ENCODE measurements around the gene RIC8A. TPM values are rescaled to one million over a fixed set of nuclear protein-coding genes. Genes with fewer than 3 reads are reported as not detected.

Gene RIC8A
- total and polyA plus RNA-seq, 2 donors: 54.7 to 59.1 TPM

DNA sequence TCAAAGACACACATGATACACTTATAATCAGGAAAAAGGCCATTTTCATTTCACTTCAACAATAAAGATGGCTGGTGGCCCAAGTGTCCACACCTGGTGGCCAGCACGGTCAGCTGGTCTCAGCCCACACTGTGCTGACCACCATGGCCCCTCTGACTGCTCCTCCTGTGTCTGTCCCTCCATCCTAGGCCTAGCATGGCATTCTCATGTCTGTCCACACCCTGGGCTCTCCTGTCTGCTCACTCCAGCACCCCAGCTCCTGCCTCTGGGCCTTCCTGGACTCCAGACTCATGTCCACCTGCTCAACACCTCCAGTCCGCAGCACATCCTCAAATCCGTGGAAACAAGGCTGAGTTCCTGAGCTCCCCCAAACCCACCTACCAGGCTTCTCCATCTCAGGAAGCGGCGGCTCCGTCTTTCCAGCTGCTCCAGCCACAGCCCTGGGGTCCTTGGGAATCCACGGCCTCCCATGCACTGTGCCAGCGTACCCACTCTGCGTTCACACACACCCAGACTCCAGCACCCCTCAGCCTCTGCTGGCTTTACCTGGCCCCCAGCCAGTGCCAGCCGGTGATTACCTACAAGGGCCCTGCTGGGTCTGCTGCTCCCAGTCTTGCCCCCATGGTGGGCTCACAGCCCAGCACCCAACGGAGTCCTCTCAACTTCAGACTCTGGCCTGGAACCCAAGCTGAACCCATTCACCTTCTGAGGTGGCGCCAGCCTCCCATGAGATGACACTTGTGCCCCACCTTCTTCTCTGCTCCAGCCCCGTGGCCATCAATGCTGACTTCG, 14.7 kb downstream of the RIC8A start:
- H3K27me3 ChIP-seq (ENCODE audit: control insufficient read depth in 2 of 2, insufficient read depth in 1 of 2, low read length in 1 of 2): no peaks in the 10 kb centered on the region

DNA sequence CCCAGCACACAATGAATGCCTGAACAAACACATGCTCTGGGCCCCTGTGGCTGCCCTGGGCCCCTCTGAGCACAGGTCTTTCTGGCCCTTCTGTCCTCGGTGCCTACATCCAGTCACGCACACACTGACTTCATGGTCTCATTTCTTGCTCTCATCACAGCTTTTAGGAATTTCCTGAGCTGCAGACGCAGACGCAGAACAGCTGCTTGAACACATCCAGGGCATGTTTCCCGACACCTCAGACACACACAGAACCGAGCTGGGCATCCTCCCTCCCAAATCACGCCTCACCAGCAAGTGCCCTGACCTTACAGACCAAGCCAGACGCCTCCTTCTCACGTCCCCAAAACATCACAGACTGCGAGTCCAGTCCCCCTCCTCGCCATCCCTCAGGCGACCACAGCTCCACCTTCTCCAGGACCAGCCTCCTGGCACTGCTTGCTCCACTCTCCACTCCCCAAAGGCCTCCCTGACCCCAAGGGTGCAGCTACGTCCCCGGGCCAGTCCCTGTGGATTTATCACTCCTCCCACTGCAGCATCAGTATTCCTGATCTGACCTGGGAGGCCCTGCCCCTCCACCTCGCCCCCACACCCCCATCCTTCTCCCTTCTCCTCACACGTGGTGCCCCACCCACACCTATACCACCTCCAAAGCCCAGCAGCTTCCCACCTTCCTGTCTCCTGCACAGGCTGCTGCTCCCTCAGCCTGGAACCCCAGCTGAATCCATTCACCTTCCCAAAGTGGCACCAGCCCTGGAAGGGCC, 15.7 kb downstream of the RIC8A start:
- no peaks in the 10 kb centered on the region for H3K27me3 ChIP-seq (ENCODE audit: control insufficient read depth in 2 of 2, insufficient read depth in 1 of 2, low read length in 1 of 2)
- no peak overlapping the region for H3K4me3 ChIP-seq (ENCODE audit: low read length in 2 of 2)
- no peak for DNase-seq (ENCODE audit: low read depth in 6 of 9, low spot score in 9 of 9)
- H3K9me3 ChIP-seq (ENCODE audit: control insufficient read depth in 2 of 2, insufficient read depth in 1 of 2, low read length in 1 of 2): no peaks in the 10 kb centered on the region
- 95% methylated on average over 16 of the region's 16 CpGs for WGBS
- H3K36me3 ChIP-seq (ENCODE audit: control insufficient read depth in 2 of 2, insufficient read depth in 2 of 2, low read length in 1 of 2): peaks cover 0 to 15% of the 10 kb centered on the region in 2 donors
- H3K27ac ChIP-seq (ENCODE audit: low read depth in 1 of 2, low read length in 1 of 2): no peak overlapping the region
- no peaks in the 10 kb centered on the region for H3K4me1 ChIP-seq (ENCODE audit: control insufficient read depth in 2 of 2, insufficient read depth in 2 of 2, low read length in 2 of 2)

More for the DNA sequence above, 14.7 kb downstream of the RIC8A start:
- no peak for DNase-seq (ENCODE audit: low read depth in 6 of 9, low spot score in 9 of 9)
- Histone ChIP-seq H3K27ac (ENCODE audit: low read depth in 1 of 2, low read length in 1 of 2) (no peak overlapping the region), H3K9me3 (ENCODE audit: control insufficient read depth in 2 of 2, insufficient read depth in 1 of 2, low read length in 1 of 2) (no peaks in the 10 kb centered on the region), H3K4me3 (ENCODE audit: low read length in 2 of 2) (no peak overlapping the region), H3K36me3 (ENCODE audit: control insufficient read depth in 2 of 2, insufficient read depth in 2 of 2, low read length in 1 of 2) (peaks cover 0 to 15% of the 10 kb centered on the region in 2 donors), H3K4me1 (ENCODE audit: control insufficient read depth in 2 of 2, insufficient read depth in 2 of 2, low read length in 2 of 2) (no peaks in the 10 kb centered on the region)
- 97% methylated on average over 14 of the region's 14 CpGs for WGBS

DNA sequence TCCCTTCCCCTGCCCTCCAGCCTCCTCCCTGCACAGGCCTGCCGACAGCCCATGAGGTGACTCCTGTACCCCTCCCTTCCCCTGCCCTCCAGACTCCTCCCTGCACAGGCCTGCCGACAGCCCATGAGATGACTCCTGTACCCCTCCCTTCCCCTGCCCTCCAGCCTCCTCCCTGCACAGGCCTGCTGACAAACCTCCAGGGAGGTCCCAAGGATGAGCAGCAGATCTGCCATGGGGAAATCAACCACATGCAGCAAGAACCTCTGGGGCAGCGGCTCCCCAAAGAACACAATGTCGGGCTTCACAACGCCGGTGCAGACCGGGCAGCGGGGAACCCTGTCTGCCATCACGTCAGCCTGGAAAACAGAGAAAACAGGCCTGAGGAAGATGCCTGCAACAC, 16.4 kb downstream of the RIC8A start:
- H3K27me3 ChIP-seq (ENCODE audit: control insufficient read depth in 2 of 2, insufficient read depth in 1 of 2, low read length in 1 of 2): no peaks in the 10 kb centered on the region
- WGBS: 92% methylated on average over 9 of the region's 9 CpGs
- H3K27ac ChIP-seq (ENCODE audit: low read depth in 1 of 2, low read length in 1 of 2): no peak overlapping the region
- H3K36me3 ChIP-seq (ENCODE audit: control insufficient read depth in 2 of 2, insufficient read depth in 2 of 2, low read length in 1 of 2): peaks cover 0 to 10% of the 10 kb centered on the region in 2 donors
- H3K4me3 ChIP-seq (ENCODE audit: low read length in 2 of 2): no peak overlapping the region
- no peaks in the 10 kb centered on the region for H3K4me1 ChIP-seq (ENCODE audit: control insufficient read depth in 2 of 2, insufficient read depth in 2 of 2, low read length in 2 of 2)
- no peak for DNase-seq (ENCODE audit: low read depth in 6 of 9, low spot score in 9 of 9)
- H3K9me3 ChIP-seq (ENCODE audit: control insufficient read depth in 2 of 2, insufficient read depth in 1 of 2, low read length in 1 of 2): no peaks in the 10 kb centered on the region

DNA sequence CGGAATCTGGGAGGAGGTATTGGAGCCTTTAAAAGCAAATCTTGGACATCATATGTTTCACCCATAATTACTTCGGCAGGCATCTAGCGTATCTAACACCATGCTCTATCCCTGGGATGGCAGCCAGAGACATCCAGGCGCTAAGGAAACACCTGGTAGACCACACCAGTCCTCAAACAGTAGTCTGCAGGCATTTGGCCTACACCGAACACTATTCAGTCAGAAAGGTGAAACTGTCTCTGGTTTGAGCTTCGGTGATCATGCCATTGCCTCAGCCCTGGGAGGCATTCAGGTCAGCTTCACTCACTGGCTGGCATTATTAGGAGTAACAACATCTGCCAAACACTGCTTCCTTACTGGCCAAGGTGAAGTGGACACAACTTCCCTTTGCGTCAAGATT, 16.9 kb downstream of the RIC8A start:
- H3K36me3 ChIP-seq (ENCODE audit: control insufficient read depth in 2 of 2, insufficient read depth in 2 of 2, low read length in 1 of 2): peaks cover 0 to 10% of the 10 kb centered on the region in 2 donors
- WGBS: 79% methylated on average over 7 of the region's 7 CpGs
- H3K27me3 ChIP-seq (ENCODE audit: control insufficient read depth in 2 of 2, insufficient read depth in 1 of 2, low read length in 1 of 2): no peaks in the 10 kb centered on the region
- H3K9me3 ChIP-seq (ENCODE audit: control insufficient read depth in 2 of 2, insufficient read depth in 1 of 2, low read length in 1 of 2): no peaks in the 10 kb centered on the region
- no peaks in the 10 kb centered on the region for H3K4me1 ChIP-seq (ENCODE audit: control insufficient read depth in 2 of 2, insufficient read depth in 2 of 2, low read length in 2 of 2)
- no peak overlapping the region for H3K4me3 ChIP-seq (ENCODE audit: low read length in 2 of 2)
- H3K27ac ChIP-seq (ENCODE audit: low read depth in 1 of 2, low read length in 1 of 2): no peak overlapping the region
- no peak for DNase-seq (ENCODE audit: low read depth in 6 of 9, low spot score in 9 of 9)

DNA sequence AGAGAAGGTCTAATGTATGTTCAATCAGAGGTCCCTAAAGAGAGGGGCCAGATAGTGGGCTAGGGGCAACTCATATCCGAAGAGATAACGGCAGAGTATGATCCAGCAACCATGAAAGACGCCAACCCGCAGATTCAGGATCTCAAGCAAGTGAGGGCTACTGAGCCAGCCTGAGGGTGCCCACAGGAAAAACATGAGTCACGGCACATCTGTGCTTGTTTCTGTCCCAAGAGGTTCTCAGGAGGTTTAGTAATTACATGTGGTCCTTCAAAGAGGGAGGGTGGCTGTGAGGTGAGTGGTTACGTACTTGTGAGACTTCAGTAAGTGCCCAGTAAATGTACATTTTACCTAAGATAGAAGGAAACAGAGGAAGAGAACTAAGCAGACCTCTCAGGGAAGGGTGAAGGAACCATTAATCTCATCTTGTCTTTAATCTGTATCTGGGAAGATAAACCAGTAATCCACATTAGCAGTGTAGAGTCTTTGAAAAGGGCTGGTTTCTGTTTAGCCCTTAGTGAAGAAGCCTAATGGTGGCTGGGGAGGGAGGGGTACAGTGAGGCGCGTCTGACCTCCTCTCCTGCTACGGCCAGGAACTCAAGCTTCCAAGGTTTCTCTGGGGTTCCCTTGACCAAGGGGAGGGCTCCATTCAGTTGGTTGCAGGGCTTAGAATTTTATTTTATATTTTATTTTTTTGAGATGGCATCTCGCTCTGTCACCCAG, 18.4 kb downstream of the RIC8A start:
- Histone ChIP-seq H3K36me3 (ENCODE audit: control insufficient read depth in 2 of 2, insufficient read depth in 2 of 2, low read length in 1 of 2) (peaks cover 3 to 10% of the 10 kb centered on the region in 2 donors), H3K27me3 (ENCODE audit: control insufficient read depth in 2 of 2, insufficient read depth in 1 of 2, low read length in 1 of 2) (no peaks in the 10 kb centered on the region), H3K9me3 (ENCODE audit: control insufficient read depth in 2 of 2, insufficient read depth in 1 of 2, low read length in 1 of 2) (no peaks in the 10 kb centered on the region), H3K4me1 (ENCODE audit: control insufficient read depth in 2 of 2, insufficient read depth in 2 of 2, low read length in 2 of 2) (no peaks in the 10 kb centered on the region), H3K27ac (ENCODE audit: low read depth in 1 of 2, low read length in 1 of 2) (no peak overlapping the region), H3K4me3 (ENCODE audit: low read length in 2 of 2) (no peak overlapping the region)
- 98% methylated on average over 10 of the region's 10 CpGs for WGBS
- no peak for DNase-seq (ENCODE audit: low read depth in 6 of 9, low spot score in 9 of 9)

DNA sequence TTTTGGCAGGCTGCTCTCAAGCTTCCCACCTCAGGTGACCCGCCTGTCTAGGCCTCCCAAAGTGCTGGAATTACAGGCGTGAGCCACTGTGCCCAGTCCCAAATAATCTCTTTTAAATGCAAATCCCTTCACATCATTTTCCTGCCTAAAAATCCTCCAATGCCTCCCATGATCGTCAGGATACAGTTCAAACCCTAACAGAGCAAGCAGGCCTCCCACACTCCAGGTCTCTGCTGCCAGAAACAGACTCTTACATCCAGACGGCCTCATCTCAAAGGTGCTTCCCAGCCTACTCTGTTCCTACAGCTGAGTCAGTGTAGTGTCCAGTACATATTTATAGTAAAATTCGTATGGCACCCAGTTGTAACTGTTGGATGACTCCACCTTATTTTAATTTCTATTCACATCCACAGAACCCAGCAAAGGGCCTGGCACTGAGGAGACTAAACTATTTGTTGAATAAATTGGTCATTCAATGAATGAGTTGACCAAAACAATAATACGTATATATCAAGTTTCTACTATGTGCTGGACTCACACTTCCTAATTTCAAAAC, 20.4 kb downstream of the RIC8A start:
- 94% methylated on average over 6 of the region's 6 CpGs for WGBS
- no peak for DNase-seq (ENCODE audit: low read depth in 6 of 9, low spot score in 9 of 9)
- Histone ChIP-seq H3K36me3 (ENCODE audit: control insufficient read depth in 2 of 2, insufficient read depth in 2 of 2, low read length in 1 of 2) (peaks cover 3 to 5% of the 10 kb centered on the region in 2 donors), H3K4me3 (ENCODE audit: low read length in 2 of 2) (no peak overlapping the region), H3K9me3 (ENCODE audit: control insufficient read depth in 2 of 2, insufficient read depth in 1 of 2, low read length in 1 of 2) (no peaks in the 10 kb centered on the region), H3K27ac (ENCODE audit: low read depth in 1 of 2, low read length in 1 of 2) (no peak overlapping the region), H3K27me3 (ENCODE audit: control insufficient read depth in 2 of 2, insufficient read depth in 1 of 2, low read length in 1 of 2) (no peaks in the 10 kb centered on the region), H3K4me1 (ENCODE audit: control insufficient read depth in 2 of 2, insufficient read depth in 2 of 2, low read length in 2 of 2) (no peaks in the 10 kb centered on the region)

DNA sequence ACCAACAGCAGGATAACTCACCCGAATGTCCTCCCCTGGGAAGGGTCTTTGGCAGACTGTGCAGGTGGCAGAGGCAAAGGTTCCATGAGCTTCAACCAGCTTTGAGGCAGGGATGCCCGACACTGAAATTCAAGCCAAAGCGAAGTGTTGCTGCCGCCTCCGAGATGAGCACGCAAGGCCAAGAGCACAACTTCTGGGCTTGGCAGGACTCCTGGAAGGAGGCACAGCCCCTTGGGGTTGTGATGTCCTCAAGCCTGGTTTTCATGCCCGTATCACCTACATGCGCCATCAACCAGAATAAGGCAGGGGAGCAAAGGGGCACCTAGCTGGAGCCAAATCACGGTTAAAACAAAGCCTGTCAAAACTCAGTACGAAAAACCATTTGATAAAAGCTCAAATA, 22.9 kb downstream of the RIC8A start:
- peaks cover 0 to 3% of the 10 kb centered on the region in 2 donors for H3K36me3 ChIP-seq (ENCODE audit: control insufficient read depth in 2 of 2, insufficient read depth in 2 of 2, low read length in 1 of 2)
- no peak for DNase-seq (ENCODE audit: low read depth in 6 of 9, low spot score in 9 of 9)
- no peaks in the 10 kb centered on the region for H3K27me3 ChIP-seq (ENCODE audit: control insufficient read depth in 2 of 2, insufficient read depth in 1 of 2, low read length in 1 of 2)
- peaks cover 3 to 4% of the 10 kb centered on the region in 2 donors for H3K4me1 ChIP-seq (ENCODE audit: control insufficient read depth in 2 of 2, insufficient read depth in 2 of 2, low read length in 2 of 2)
- WGBS: 98% methylated on average over 10 of the region's 10 CpGs
- no peak overlapping the region for H3K4me3 ChIP-seq (ENCODE audit: low read length in 2 of 2)
- H3K9me3 ChIP-seq (ENCODE audit: control insufficient read depth in 2 of 2, insufficient read depth in 1 of 2, low read length in 1 of 2): no peaks in the 10 kb centered on the region
- no peak overlapping the region for H3K27ac ChIP-seq (ENCODE audit: low read depth in 1 of 2, low read length in 1 of 2)

DNA sequence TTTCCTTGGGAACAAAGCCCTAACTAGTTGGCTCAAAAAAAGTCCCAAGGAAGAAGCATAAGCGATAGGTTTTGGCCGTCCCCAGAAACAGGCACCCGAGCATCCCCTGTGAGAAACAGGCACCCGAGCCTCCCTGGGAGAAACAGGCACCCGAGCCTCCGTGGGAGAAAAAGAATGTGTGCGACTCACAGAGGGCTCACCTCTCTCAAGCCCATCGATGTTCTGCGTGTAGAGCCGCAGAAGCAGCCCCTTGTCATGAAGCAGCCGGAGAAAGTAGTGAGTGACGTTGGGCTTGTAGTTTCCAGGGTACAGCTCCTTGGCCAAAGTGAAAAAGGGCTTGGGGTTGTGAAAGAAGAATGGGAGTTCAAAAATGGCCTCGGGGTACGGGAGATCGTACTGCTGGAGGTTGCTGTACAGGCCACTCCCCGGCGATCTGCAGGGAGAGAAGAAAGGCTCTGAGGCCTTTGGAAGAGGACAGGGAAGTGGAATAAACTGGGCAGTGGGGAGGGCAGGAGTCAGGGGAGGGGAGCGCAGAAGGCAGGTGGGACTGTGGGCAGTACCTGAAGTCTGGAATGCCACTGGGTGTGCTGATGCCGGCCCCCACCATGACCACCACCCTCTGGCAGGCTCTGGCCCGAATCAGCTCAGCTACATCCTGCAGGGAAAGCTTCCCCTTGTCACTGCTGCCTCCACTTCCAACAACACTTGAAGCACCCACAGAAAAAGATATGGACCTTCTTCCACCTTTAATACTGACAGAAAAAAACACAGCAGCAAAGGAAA, 25.5 kb downstream of the RIC8A start:
- Histone ChIP-seq H3K27me3 (ENCODE audit: control insufficient read depth in 2 of 2, insufficient read depth in 1 of 2, low read length in 1 of 2) (no peaks in the 10 kb centered on the region), H3K36me3 (ENCODE audit: control insufficient read depth in 2 of 2, insufficient read depth in 2 of 2, low read length in 1 of 2) (peaks cover 0 to 3% of the 10 kb centered on the region in 2 donors), H3K4me1 (ENCODE audit: control insufficient read depth in 2 of 2, insufficient read depth in 2 of 2, low read length in 2 of 2) (peaks cover 9 to 15% of the 10 kb centered on the region in 2 donors), H3K27ac (ENCODE audit: low read depth in 1 of 2, low read length in 1 of 2) (no peak overlapping the region), H3K9me3 (ENCODE audit: control insufficient read depth in 2 of 2, insufficient read depth in 1 of 2, low read length in 1 of 2) (no peaks in the 10 kb centered on the region), H3K4me3 (ENCODE audit: low read length in 2 of 2) (no peak overlapping the region)
- no peak for DNase-seq (ENCODE audit: low read depth in 6 of 9, low spot score in 9 of 9)
- WGBS: 97% methylated on average over 20 of the region's 20 CpGs

Data from thymus (tissue), 11 donors.